Naive B cell (primary cell): Measurements from ENCODE around the gene EFNA2. TPM values are rescaled to one million over a fixed set of nuclear protein-coding genes. Genes with fewer than 3 reads are reported as not detected.

Experiments
- ATAC-seq, 2 donors: fragments of 150-1000 bp; cut with Tn5 transposase; 2 replicates each; pipeline ENCODE4 v1.10.0; 2021; ENCODE audit warnings: low read depth in 2 of 2, mild to moderate bottlenecking in 2 of 2, moderate library complexity in 2 of 2
- DNase-seq: peaks from one replicate; pipeline ENCODE4 v3.0.0; 2022
- H3K27ac Mint-ChIP-seq, 6 donors: one replicate each; pipeline ENCODE4 v1.8.0; 2020 to 2022; ENCODE audit warnings: mild to moderate bottlenecking in 6 of 6, mixed read lengths in 6 of 6, moderate library complexity in 5 of 6, inconsistent platforms in 2 of 6
- H3K27me3 Mint-ChIP-seq, 3 donors: one replicate each; pipeline ENCODE4 v1.8.0; 2021 to 2022; ENCODE audit warnings: mixed read lengths in 3 of 3, mild to moderate bottlenecking in 1 of 3
- H3K36me3 Mint-ChIP-seq, 2 donors: one replicate each; pipeline ENCODE4 v1.8.0; 2020 to 2022; ENCODE audit warnings: mixed read lengths in 2 of 2, inconsistent platforms in 1 of 2, mild to moderate bottlenecking in 1 of 2
- H3K4me1 Mint-ChIP-seq, 3 donors: one replicate each; pipeline ENCODE4 v1.8.0; 2020 to 2022; ENCODE audit warnings: mixed read lengths in 3 of 3, inconsistent platforms in 1 of 3, mild to moderate bottlenecking in 1 of 3, moderate library complexity in 1 of 3
- H3K4me3 Mint-ChIP-seq, 8 donors: one replicate each; pipeline ENCODE4 v1.8.0; 2020 to 2022; ENCODE audit warnings: mild to moderate bottlenecking in 8 of 8, mixed read lengths in 8 of 8, moderate library complexity in 8 of 8, inconsistent platforms in 2 of 8
- H3K9me3 Mint-ChIP-seq, 7 donors: one replicate each; pipeline ENCODE4 v1.8.0; 2020 to 2022; ENCODE audit warnings: mixed read lengths in 7 of 7, mild to moderate bottlenecking in 5 of 7, inconsistent platforms in 2 of 7, moderate library complexity in 1 of 7
- polyA plus RNA-seq, 6 donors: library from polyadenylated mRNA; unstranded; fragments of 300-500 nt; fragmentation: Illumina TruSeq; gene quantifications; one replicate each; pipeline ENCODE4 v1.2.3, GENCODE V29; 2021; ENCODE audit warnings: low read depth in 6 of 6

EFNA2 gene
- polyA plus RNA-seq, 6 donors from 2014 or later = not detected

GRCh38 chr19:1252221-1252820, 33.4 kb upstream of the EFNA2 start:
- ATAC-seq = peak; percentile 12 to 18
- H3K4me3 Mint-ChIP-seq = peak overlapping the region; percentile 85 to 95 (median 90)
- no peaks in the 10 kb centered on the region for H3K27me3 Mint-ChIP-seq
- peak; percentile 76 for DNase-seq
- no peaks in the 10 kb centered on the region for H3K9me3 Mint-ChIP-seq
- peaks cover 0 to under 1% of the 10 kb centered on the region in 2 donors for H3K36me3 Mint-ChIP-seq
- H3K27ac Mint-ChIP-seq = peak overlapping the region; percentile 53 to 97 (median 86)
- peaks cover 18 to 30% (median 18%) of the 10 kb centered on the region in 3 donors for H3K4me1 Mint-ChIP-seq

DNA sequence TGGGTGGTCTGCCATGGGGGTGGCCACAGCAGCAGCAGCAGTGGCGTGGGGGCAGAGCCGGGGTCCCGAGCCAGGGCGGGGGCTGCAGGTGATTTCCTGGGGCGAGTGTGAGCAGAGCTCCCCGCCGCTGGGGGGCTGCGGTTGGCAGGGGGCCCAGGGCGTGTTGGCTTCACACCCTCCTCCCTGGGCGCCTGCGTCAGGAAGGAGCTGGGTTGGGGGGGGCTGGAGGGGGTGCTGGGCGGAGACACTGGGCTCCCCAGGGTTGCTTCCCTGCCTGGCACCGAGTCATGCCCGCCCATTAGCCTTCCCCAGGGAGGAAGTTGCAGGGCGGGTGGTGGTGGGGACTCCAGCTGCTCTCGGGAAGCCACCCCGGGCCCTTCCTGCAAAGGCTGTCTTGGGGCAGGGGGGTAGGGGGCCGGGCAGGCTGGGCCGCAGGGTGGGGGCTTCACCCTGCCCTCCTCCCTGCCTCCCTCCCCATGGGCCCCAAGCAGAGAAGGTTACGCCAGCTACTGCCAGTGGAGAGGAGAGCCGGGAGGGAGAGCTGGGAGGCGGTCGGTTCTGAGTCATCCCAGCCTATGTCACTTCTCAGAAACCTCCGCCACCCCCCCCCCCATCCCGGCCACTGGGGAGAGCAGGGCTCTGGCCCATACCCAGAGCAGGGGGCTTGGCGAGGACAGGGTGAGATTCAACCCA, 32.7 kb upstream of the EFNA2 start:
- DNase-seq (peak; percentile 81), ATAC-seq (peak; percentile 16 to 26)
- peak overlapping the region; percentile 63 to 95 (median 81) for H3K4me3 Mint-ChIP-seq
- peaks cover 22 to 37% (median 24%) of the 10 kb centered on the region in 3 donors for H3K4me1 Mint-ChIP-seq
- H3K36me3 Mint-ChIP-seq = peaks cover 0 to 5% of the 10 kb centered on the region in 2 donors
- no peaks in the 10 kb centered on the region for H3K27me3 Mint-ChIP-seq
- H3K27ac Mint-ChIP-seq = peak overlapping the region in 5 of 6 donors; percentile 27 to 95 (median 85)
- no peaks in the 10 kb centered on the region for H3K9me3 Mint-ChIP-seq

- ATAC-seq (no peak), DNase-seq (peak; percentile 11)
- no peaks in the 10 kb centered on the region for H3K9me3 Mint-ChIP-seq
- H3K4me1 Mint-ChIP-seq = peaks cover 26 to 42% (median 27%) of the 10 kb centered on the region in 3 donors
- peaks cover 0 to 5% of the 10 kb centered on the region in 2 donors for H3K36me3 Mint-ChIP-seq
- peak overlapping the region; percentile 32 to 90 (median 77) for H3K4me3 Mint-ChIP-seq
- H3K27me3 Mint-ChIP-seq = no peaks in the 10 kb centered on the region
- peak overlapping the region in 4 of 6 donors; percentile 27 to 95 (median 78) for H3K27ac Mint-ChIP-seq
These were observed 32.1 kb upstream of the EFNA2 start for GRCh38 chr19:1253514-1254080.

GRCh38 chr19:1254081-1254527, 31.6 kb upstream of the EFNA2 start:
- H3K27ac Mint-ChIP-seq = peak overlapping the region in 2 of 6 donors; percentile 75

GRCh38 chr19:1254530-1255185, 31.0 kb upstream of the EFNA2 start:
- ATAC-seq (no peak), DNase-seq (no peak)
- no peaks in the 10 kb centered on the region for H3K9me3 Mint-ChIP-seq
- peak overlapping the region; percentile 2 to 76 (median 44) for H3K4me3 Mint-ChIP-seq
- peak overlapping the region in 4 of 6 donors; percentile 52 to 82 (median 77) for H3K27ac Mint-ChIP-seq
- peaks cover 34 to 53% (median 37%) of the 10 kb centered on the region in 3 donors for H3K4me1 Mint-ChIP-seq
- H3K27me3 Mint-ChIP-seq = no peaks in the 10 kb centered on the region
- peaks cover 0 to 5% of the 10 kb centered on the region in 2 donors for H3K36me3 Mint-ChIP-seq

More at GRCh38 chr19:1254081-1254527, 31.6 kb upstream of the EFNA2 start:
- Mint-ChIP-seq H3K27me3 (no peaks in the 10 kb centered on the region), H3K9me3 (no peaks in the 10 kb centered on the region), H3K36me3 (peaks cover 0 to 5% of the 10 kb centered on the region in 2 donors), H3K4me1 (peaks cover 28 to 47% (median 32%) of the 10 kb centered on the region in 3 donors), H3K4me3 (peak overlapping the region in 5 of 8 donors; percentile 12 to 54 (median 40))
- DNase-seq (no peak), ATAC-seq (no peak)

DNA sequence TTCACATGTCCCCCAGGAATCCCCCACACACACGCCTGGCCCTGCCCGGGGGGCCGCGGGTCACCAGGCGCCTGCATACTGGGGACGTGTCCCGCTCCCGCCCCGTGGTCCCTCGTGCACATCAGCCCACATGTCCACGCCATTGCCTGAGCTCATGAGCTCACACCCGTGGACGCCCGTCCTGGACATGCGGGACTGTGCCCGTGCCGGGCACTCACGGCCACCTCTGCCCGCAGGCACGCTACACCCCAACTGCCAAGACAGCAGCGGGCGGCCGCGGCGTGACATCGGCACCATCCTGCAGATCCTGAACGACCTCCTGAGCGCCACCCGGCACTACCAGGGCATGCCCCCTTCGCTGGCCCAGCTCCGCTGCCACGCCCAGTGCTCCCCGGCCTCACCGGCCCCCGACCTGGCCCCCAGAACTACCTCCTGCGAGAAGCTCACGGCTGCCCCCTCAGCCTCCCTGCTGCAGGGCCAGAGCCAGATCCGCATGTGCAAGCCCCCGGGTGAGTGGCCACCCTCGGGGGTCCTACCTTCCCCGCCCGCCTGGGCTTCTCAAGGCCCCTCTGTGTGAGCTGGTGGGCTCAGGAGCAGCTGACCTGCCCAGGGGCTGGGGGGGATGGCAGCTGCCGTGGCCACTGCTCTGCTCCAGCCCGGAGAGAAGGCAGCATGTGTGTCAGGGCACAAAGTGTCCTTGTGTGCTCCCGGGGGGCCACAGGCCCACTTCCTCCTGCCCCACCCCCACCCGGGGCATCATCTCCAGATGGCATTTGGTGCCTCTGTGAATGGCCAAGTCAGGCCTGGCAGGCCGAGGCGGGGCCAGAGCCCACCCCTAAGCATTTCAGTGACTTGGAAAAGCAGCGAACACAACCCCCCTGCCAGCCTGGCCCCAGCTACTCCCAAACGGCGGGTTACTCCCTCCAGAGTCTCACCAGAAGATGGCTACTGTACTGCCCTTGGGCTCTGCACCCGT, 30.2 kb upstream of the EFNA2 start:
- Mint-ChIP-seq H3K4me1 (peaks cover 37 to 58% (median 42%) of the 10 kb centered on the region in 3 donors), H3K4me3 (peak overlapping the region in 6 of 8 donors; percentile 2 to 76 (median 44)), H3K27me3 (no peaks in the 10 kb centered on the region), H3K9me3 (no peaks in the 10 kb centered on the region), H3K27ac (peak overlapping the region in 4 of 6 donors; percentile 52 to 82 (median 67)), H3K36me3 (peaks cover 0 to 5% of the 10 kb centered on the region in 2 donors)
- ATAC-seq (no peak), DNase-seq (no peak)

- Mint-ChIP-seq H3K36me3 (peaks cover 0 to 5% of the 10 kb centered on the region in 2 donors), H3K27me3 (no peaks in the 10 kb centered on the region), H3K4me1 (peaks cover 37 to 67% (median 47%) of the 10 kb centered on the region in 3 donors), H3K27ac (peak overlapping the region in 4 of 6 donors; percentile 28 to 100 (median 94)), H3K9me3 (no peaks in the 10 kb centered on the region), H3K4me3 (peak overlapping the region in 7 of 8 donors; percentile 9 to 98 (median 70))
- no peak for ATAC-seq
- DNase-seq = no peak
These were observed 28.8 kb upstream of the EFNA2 start for GRCh38 chr19:1256646-1257474.

GRCh38 chr19:1257475-1258162, 28.1 kb upstream of the EFNA2 start:
- no peak for ATAC-seq

GRCh38 chr19:1258163-1258492, 27.5 kb upstream of the EFNA2 start:
- no peaks in the 10 kb centered on the region for H3K9me3 Mint-ChIP-seq
- peaks cover 0 to 5% of the 10 kb centered on the region in 2 donors for H3K36me3 Mint-ChIP-seq
- peak overlapping the region; percentile 49 to 100 (median 89) for H3K27ac Mint-ChIP-seq
- DNase-seq (no peak), ATAC-seq (no peak)
- H3K4me3 Mint-ChIP-seq = peak overlapping the region; percentile 67 to 98 (median 93)
- peaks cover 43 to 71% (median 57%) of the 10 kb centered on the region in 3 donors for H3K4me1 Mint-ChIP-seq
- no peaks in the 10 kb centered on the region for H3K27me3 Mint-ChIP-seq

More at GRCh38 chr19:1257475-1258162, 28.1 kb upstream of the EFNA2 start:
- Mint-ChIP-seq H3K36me3 (peaks cover 0 to 5% of the 10 kb centered on the region in 2 donors), H3K9me3 (no peaks in the 10 kb centered on the region), H3K4me1 (peaks cover 38 to 67% (median 52%) of the 10 kb centered on the region in 3 donors), H3K4me3 (peak overlapping the region; percentile 9 to 98 (median 86)), H3K27ac (peak overlapping the region; percentile 39 to 100 (median 90)), H3K27me3 (no peaks in the 10 kb centered on the region)
- no peak for DNase-seq

- Mint-ChIP-seq H3K4me1 (peaks cover 43 to 72% (median 59%) of the 10 kb centered on the region in 3 donors), H3K27ac (peak overlapping the region; percentile 99 to 100 (median 99)), H3K36me3 (peaks cover 0 to 5% of the 10 kb centered on the region in 2 donors), H3K9me3 (no peaks in the 10 kb centered on the region), H3K4me3 (peak overlapping the region; percentile 89 to 98 (median 93)), H3K27me3 (no peaks in the 10 kb centered on the region)
- no peak for DNase-seq
- peak in 1 of 2 donors; percentile 0 for ATAC-seq
These were observed 26.9 kb upstream of the EFNA2 start for GRCh38 chr19:1258707-1259205.
